ENCODE measurements around the gene NTPCR. TPM values are rescaled to one million over a fixed set of nuclear protein-coding genes. Genes with fewer than 3 reads are reported as not detected.

The NTPCR gene
- total and polyA plus RNA-seq, 2 donors, result 50.8 to 53.7 TPM

GRCh38 chr1:233005156-233005555 lies 54.7 kb downstream of the NTPCR start:
- peaks cover 0 to under 1% of the 10 kb centered on the region in 2 donors for H3K36me3 ChIP-seq (ENCODE audit: control insufficient read depth in 2 of 2, insufficient read depth in 2 of 2, low read length in 1 of 2)
- H3K27me3 ChIP-seq (ENCODE audit: control insufficient read depth in 2 of 2, insufficient read depth in 1 of 2, low read length in 1 of 2), result no peaks in the 10 kb centered on the region
- no peak overlapping the region for H3K27ac ChIP-seq (ENCODE audit: low read depth in 1 of 2, low read length in 1 of 2)
- H3K4me3 ChIP-seq (ENCODE audit: low read length in 2 of 2), result no peak overlapping the region
- 97% methylated on average over 5 of the region's 5 CpGs for WGBS
- no peaks in the 10 kb centered on the region for H3K4me1 ChIP-seq (ENCODE audit: control insufficient read depth in 2 of 2, insufficient read depth in 2 of 2, low read length in 2 of 2)
- no peaks in the 10 kb centered on the region for H3K9me3 ChIP-seq (ENCODE audit: control insufficient read depth in 2 of 2, insufficient read depth in 1 of 2, low read length in 1 of 2)
- DNase-seq (ENCODE audit: low read depth in 6 of 9, low spot score in 9 of 9), result no peak

GRCh38 chr1:233005703-233006102 lies 55.3 kb downstream of the NTPCR start:
- H3K36me3 ChIP-seq (ENCODE audit: control insufficient read depth in 2 of 2, insufficient read depth in 2 of 2, low read length in 1 of 2), result no peaks in the 10 kb centered on the region
- no peak for DNase-seq (ENCODE audit: low read depth in 6 of 9, low spot score in 9 of 9)
- WGBS, result 98% methylated on average over 8 of the region's 8 CpGs
- H3K27me3 ChIP-seq (ENCODE audit: control insufficient read depth in 2 of 2, insufficient read depth in 1 of 2, low read length in 1 of 2), result no peaks in the 10 kb centered on the region
- H3K27ac ChIP-seq (ENCODE audit: low read depth in 1 of 2, low read length in 1 of 2), result no peak overlapping the region
- H3K4me1 ChIP-seq (ENCODE audit: control insufficient read depth in 2 of 2, insufficient read depth in 2 of 2, low read length in 2 of 2), result no peaks in the 10 kb centered on the region
- no peaks in the 10 kb centered on the region for H3K9me3 ChIP-seq (ENCODE audit: control insufficient read depth in 2 of 2, insufficient read depth in 1 of 2, low read length in 1 of 2)
- no peak overlapping the region for H3K4me3 ChIP-seq (ENCODE audit: low read length in 2 of 2)

- Histone ChIP-seq H3K27ac (ENCODE audit: low read depth in 1 of 2, low read length in 1 of 2) (no peak overlapping the region), H3K27me3 (ENCODE audit: control insufficient read depth in 2 of 2, insufficient read depth in 1 of 2, low read length in 1 of 2) (no peaks in the 10 kb centered on the region), H3K36me3 (ENCODE audit: control insufficient read depth in 2 of 2, insufficient read depth in 2 of 2, low read length in 1 of 2) (no peaks in the 10 kb centered on the region), H3K4me1 (ENCODE audit: control insufficient read depth in 2 of 2, insufficient read depth in 2 of 2, low read length in 2 of 2) (no peaks in the 10 kb centered on the region), H3K9me3 (ENCODE audit: control insufficient read depth in 2 of 2, insufficient read depth in 1 of 2, low read length in 1 of 2) (no peaks in the 10 kb centered on the region), H3K4me3 (ENCODE audit: low read length in 2 of 2) (no peak overlapping the region)
- 99% methylated on average over 6 of the region's 6 CpGs for WGBS
- no peak for DNase-seq (ENCODE audit: low read depth in 6 of 9, low spot score in 9 of 9)
Measured at GRCh38 chr1:233006108-233006507, 55.7 kb downstream of the NTPCR start.

GRCh38 chr1:233006541-233006973 lies 56.1 kb downstream of the NTPCR start:
- no peak overlapping the region for H3K27ac ChIP-seq (ENCODE audit: low read depth in 1 of 2, low read length in 1 of 2)
- H3K27me3 ChIP-seq (ENCODE audit: control insufficient read depth in 2 of 2, insufficient read depth in 1 of 2, low read length in 1 of 2), result no peaks in the 10 kb centered on the region
- H3K36me3 ChIP-seq (ENCODE audit: control insufficient read depth in 2 of 2, insufficient read depth in 2 of 2, low read length in 1 of 2), result no peaks in the 10 kb centered on the region

GRCh38 chr1:233010146-233010545 lies 59.7 kb downstream of the NTPCR start:
- Histone ChIP-seq H3K36me3 (ENCODE audit: control insufficient read depth in 2 of 2, insufficient read depth in 2 of 2, low read length in 1 of 2) (peaks cover 0 to 4% of the 10 kb centered on the region in 2 donors), H3K4me3 (ENCODE audit: low read length in 2 of 2) (no peak overlapping the region), H3K4me1 (ENCODE audit: control insufficient read depth in 2 of 2, insufficient read depth in 2 of 2, low read length in 2 of 2) (peaks cover 0 to 6% of the 10 kb centered on the region in 2 donors), H3K9me3 (ENCODE audit: control insufficient read depth in 2 of 2, insufficient read depth in 1 of 2, low read length in 1 of 2) (no peaks in the 10 kb centered on the region), H3K27ac (ENCODE audit: low read depth in 1 of 2, low read length in 1 of 2) (no peak overlapping the region), H3K27me3 (ENCODE audit: control insufficient read depth in 2 of 2, insufficient read depth in 1 of 2, low read length in 1 of 2) (no peaks in the 10 kb centered on the region)
- WGBS, result 88% methylated on average over 3 of the region's 3 CpGs
- DNase-seq (ENCODE audit: low read depth in 6 of 9, low spot score in 9 of 9), result no peak

More at GRCh38 chr1:233006541-233006973, 56.1 kb downstream of the NTPCR start:
- DNase-seq (ENCODE audit: low read depth in 6 of 9, low spot score in 9 of 9), result no peak
- Histone ChIP-seq H3K4me1 (ENCODE audit: control insufficient read depth in 2 of 2, insufficient read depth in 2 of 2, low read length in 2 of 2) (no peaks in the 10 kb centered on the region), H3K9me3 (ENCODE audit: control insufficient read depth in 2 of 2, insufficient read depth in 1 of 2, low read length in 1 of 2) (no peaks in the 10 kb centered on the region), H3K4me3 (ENCODE audit: low read length in 2 of 2) (no peak overlapping the region)
- WGBS, result 97% methylated on average over 3 of the region's 3 CpGs

- no peak overlapping the region for H3K4me3 ChIP-seq (ENCODE audit: low read length in 2 of 2)
- H3K27me3 ChIP-seq (ENCODE audit: control insufficient read depth in 2 of 2, insufficient read depth in 1 of 2, low read length in 1 of 2), result no peaks in the 10 kb centered on the region
- DNase-seq (ENCODE audit: low read depth in 6 of 9, low spot score in 9 of 9), result no peak
- peaks cover 7 to 23% of the 10 kb centered on the region in 2 donors for H3K4me1 ChIP-seq (ENCODE audit: control insufficient read depth in 2 of 2, insufficient read depth in 2 of 2, low read length in 2 of 2)
- H3K36me3 ChIP-seq (ENCODE audit: control insufficient read depth in 2 of 2, insufficient read depth in 2 of 2, low read length in 1 of 2), result peaks cover 0 to 4% of the 10 kb centered on the region in 2 donors
- WGBS, result 98% methylated on average over 1 of the region's 1 CpG
- H3K9me3 ChIP-seq (ENCODE audit: control insufficient read depth in 2 of 2, insufficient read depth in 1 of 2, low read length in 1 of 2), result no peaks in the 10 kb centered on the region
- no peak overlapping the region for H3K27ac ChIP-seq (ENCODE audit: low read depth in 1 of 2, low read length in 1 of 2)
Measured at GRCh38 chr1:233012021-233012420, 61.6 kb downstream of the NTPCR start.

- peak; percentile 13 to 73 (median 41) for DNase-seq (ENCODE audit: low read depth in 6 of 9, low spot score in 9 of 9)
- Histone ChIP-seq H3K9me3 (ENCODE audit: control insufficient read depth in 2 of 2, insufficient read depth in 1 of 2, low read length in 1 of 2) (no peaks in the 10 kb centered on the region), H3K27ac (ENCODE audit: low read depth in 1 of 2, low read length in 1 of 2) (no peak overlapping the region), H3K27me3 (ENCODE audit: control insufficient read depth in 2 of 2, insufficient read depth in 1 of 2, low read length in 1 of 2) (no peaks in the 10 kb centered on the region), H3K4me3 (ENCODE audit: low read length in 2 of 2) (no peak overlapping the region), H3K4me1 (ENCODE audit: control insufficient read depth in 2 of 2, insufficient read depth in 2 of 2, low read length in 2 of 2) (peaks cover 7 to 39% of the 10 kb centered on the region in 2 donors), H3K36me3 (ENCODE audit: control insufficient read depth in 2 of 2, insufficient read depth in 2 of 2, low read length in 1 of 2) (peaks cover 0 to 4% of the 10 kb centered on the region in 2 donors)
- 7% methylated on average over 2 of the region's 2 CpGs for WGBS
Measured at GRCh38 chr1:233015965-233016364, 65.6 kb downstream of the NTPCR start.

- WGBS, result 93% methylated on average over 6 of the region's 6 CpGs
- Histone ChIP-seq H3K27me3 (ENCODE audit: control insufficient read depth in 2 of 2, insufficient read depth in 1 of 2, low read length in 1 of 2) (no peaks in the 10 kb centered on the region), H3K4me3 (ENCODE audit: low read length in 2 of 2) (no peak overlapping the region), H3K36me3 (ENCODE audit: control insufficient read depth in 2 of 2, insufficient read depth in 2 of 2, low read length in 1 of 2) (peaks cover 0 to 4% of the 10 kb centered on the region in 2 donors), H3K27ac (ENCODE audit: low read depth in 1 of 2, low read length in 1 of 2) (no peak overlapping the region), H3K9me3 (ENCODE audit: control insufficient read depth in 2 of 2, insufficient read depth in 1 of 2, low read length in 1 of 2) (no peaks in the 10 kb centered on the region), H3K4me1 (ENCODE audit: control insufficient read depth in 2 of 2, insufficient read depth in 2 of 2, low read length in 2 of 2) (peaks cover 7 to 39% of the 10 kb centered on the region in 2 donors)
- no peak for DNase-seq (ENCODE audit: low read depth in 6 of 9, low spot score in 9 of 9)
Measured at GRCh38 chr1:233016798-233017197, 66.4 kb downstream of the NTPCR start.

- H3K27me3 ChIP-seq (ENCODE audit: control insufficient read depth in 2 of 2, insufficient read depth in 1 of 2, low read length in 1 of 2), result no peaks in the 10 kb centered on the region
- 94% methylated on average over 3 of the region's 3 CpGs for WGBS
- H3K36me3 ChIP-seq (ENCODE audit: control insufficient read depth in 2 of 2, insufficient read depth in 2 of 2, low read length in 1 of 2), result no peaks in the 10 kb centered on the region
- H3K4me3 ChIP-seq (ENCODE audit: low read length in 2 of 2), result no peak overlapping the region
- peaks cover 7 to 39% of the 10 kb centered on the region in 2 donors for H3K4me1 ChIP-seq (ENCODE audit: control insufficient read depth in 2 of 2, insufficient read depth in 2 of 2, low read length in 2 of 2)
- H3K9me3 ChIP-seq (ENCODE audit: control insufficient read depth in 2 of 2, insufficient read depth in 1 of 2, low read length in 1 of 2), result no peaks in the 10 kb centered on the region
- no peak overlapping the region for H3K27ac ChIP-seq (ENCODE audit: low read depth in 1 of 2, low read length in 1 of 2)
- no peak for DNase-seq (ENCODE audit: low read depth in 6 of 9, low spot score in 9 of 9)
Measured at GRCh38 chr1:233019083-233019482, 68.7 kb downstream of the NTPCR start.
